Glomerular endothelial cell (primary cell): ENCODE results near the gene PCED1B. TPM values are rescaled to one million over a fixed set of nuclear protein-coding genes. Genes with fewer than 3 reads are reported as not detected.

Experiments
- DNase-seq: peaks from one replicate; pipeline ENCODE4 v3.0.0-alpha.2; 2011; ENCODE audit warnings: low read depth, low spot score; ENCODE audit errors: extremely low read depth
- total RNA-seq: library from RNA; depleted of rRNA; stranded (reverse); fragments of >200 nt; gene quantifications from 2 replicates; pipeline ENCODE4 v1.2.3, GENCODE V29; 2015

PCED1B gene
- total RNA-seq, 1 donor from 2014 or later, result 0.70 TPM

DNA sequence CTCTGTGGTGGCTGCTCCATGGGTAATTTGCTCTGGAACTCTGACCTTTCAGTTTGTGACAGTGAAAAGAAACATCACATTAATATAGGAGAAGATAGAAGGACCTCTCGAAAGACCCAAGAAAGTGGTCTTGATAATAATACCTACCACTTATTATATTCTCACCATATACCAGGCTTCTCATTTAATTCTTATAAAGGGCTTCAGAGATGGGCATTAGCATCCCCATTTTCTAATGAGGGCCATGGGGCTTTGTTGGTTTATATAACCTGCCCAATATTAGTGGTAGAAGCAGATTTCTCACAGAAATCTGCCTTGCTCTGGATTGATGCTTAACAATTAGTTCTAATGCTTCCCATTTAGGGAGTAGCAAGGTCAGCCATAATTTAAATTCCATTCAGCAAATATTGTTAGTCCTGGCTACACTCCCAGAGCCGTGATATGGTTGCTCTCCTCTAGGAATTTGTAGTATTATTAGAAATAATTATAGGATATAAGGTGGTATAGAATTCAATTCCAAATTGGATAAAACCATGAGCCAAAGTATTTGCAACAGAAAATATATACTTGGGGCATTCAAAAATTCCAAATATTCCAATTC lies 7.8 kb downstream of the PCED1B start:
- DNase-seq, result no peak

DNA sequence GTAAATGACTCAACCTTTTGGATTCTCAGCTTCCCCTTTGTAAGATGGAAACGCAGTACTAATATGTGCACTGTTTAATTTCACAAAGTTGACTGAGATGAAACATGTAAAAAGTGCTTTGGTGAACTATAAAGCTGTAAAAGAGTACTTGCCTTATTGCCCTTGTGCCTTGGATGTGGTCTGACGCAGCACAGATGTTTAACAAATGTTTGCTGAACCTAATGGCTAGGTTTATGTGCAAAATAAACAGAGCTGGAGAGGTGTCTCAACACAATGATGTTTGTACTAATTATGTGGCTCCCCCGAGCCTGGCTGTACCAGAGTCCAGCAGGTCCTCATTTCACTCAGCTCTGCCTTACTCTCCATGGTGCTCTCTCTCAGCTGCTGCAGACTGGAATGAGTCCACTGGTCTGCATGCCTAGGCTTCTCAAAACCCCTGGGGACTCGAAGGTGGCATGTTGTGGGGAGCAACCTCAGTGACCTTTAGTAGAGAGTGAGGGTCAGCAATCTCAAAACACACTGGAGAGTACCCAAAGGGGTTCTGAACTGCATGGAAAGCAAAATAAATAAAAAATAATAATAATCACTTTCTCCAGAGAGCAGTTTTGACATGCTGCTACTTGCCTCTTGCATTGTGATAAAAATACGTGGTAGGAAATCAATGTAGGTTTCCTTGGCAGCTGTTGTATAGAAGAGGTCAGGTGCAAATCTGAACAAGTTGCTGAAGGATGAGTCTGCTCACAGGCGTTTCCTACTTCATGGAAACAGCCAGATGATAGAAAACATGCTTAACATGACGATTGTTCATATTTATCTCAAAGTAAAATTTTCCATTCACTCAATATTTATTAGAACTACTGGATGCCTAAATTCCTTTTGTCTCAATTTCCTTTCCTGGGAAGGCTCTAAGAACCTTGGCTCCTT lies 8.9 kb downstream of the PCED1B start:
- DNase-seq, result peak; percentile 69

DNA sequence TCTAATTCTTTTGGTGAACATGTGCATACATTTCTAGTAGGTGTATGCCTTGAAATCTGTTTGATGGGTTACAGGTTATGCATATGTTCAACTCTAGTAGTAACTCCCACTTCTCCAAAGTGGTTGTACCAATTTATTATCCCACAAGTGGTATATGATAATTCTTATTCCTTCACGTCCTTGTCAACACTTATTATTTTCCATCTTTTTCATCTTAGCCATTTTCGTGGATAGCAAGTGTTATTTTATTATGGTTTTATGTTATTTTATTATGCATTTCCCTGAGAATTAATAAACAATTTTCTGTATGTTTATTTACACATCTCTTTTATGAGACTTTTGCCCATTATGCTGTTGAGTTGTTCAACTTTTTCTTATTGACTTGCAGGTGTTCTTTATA lies 11.6 kb downstream of the PCED1B start:
- no peak for DNase-seq

DNA sequence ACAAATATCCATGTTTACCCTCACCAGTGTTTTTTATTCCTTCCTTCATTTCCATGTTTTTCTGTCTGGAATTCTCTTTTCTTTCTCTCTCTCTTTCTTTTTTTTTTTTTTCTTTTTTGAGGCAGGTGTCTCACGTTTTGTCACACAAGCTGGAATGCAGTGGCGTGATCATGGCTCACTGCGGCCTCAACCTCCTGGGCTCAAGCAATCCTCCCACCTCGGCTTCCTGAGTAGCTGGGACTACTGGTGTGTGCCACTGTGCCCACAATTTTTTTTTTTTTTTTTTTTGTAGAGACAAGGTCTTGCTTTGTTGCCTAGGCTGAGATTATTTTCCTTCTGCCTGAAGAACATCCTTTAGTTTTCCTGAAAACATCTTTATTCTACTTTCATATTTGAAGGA lies 15.4 kb downstream of the PCED1B start:
- DNase-seq, result no peak

DNA sequence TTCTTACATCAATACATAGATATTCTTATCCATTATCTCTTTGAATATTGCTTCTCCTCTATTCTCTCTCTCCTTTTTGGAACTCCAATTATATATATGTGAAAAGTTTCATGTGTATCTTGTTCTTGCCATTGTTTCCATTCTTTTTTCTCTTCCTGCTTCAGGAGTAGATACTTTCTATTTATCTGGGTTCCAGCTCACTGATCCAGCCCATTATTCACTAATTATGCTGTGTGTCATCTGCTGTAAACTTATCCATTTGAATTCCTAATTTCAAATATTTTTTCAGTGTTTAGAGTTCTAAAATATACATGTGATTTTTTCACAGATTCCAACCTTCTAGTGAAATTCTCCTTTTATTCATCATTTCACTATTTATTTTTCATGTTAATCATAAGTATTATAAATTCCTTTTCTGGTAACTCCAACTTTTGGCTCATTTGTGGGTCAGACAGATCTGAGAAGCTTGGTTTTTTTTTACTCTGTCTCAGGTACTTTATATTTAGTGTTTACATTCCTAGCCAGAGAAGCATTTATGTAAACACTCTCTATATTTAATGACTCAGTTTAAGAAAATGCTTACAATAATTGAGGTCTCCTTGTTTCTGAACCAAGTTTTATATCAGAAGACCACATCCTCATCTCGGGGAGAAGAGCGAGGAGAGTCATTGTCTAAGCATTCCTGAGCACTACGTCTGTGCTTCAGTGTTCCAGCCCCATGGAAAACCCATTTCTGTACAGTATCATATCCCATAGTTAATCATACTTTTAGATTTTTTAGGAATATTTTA lies 16.2 kb downstream of the PCED1B start:
- DNase-seq, result no peak

DNA sequence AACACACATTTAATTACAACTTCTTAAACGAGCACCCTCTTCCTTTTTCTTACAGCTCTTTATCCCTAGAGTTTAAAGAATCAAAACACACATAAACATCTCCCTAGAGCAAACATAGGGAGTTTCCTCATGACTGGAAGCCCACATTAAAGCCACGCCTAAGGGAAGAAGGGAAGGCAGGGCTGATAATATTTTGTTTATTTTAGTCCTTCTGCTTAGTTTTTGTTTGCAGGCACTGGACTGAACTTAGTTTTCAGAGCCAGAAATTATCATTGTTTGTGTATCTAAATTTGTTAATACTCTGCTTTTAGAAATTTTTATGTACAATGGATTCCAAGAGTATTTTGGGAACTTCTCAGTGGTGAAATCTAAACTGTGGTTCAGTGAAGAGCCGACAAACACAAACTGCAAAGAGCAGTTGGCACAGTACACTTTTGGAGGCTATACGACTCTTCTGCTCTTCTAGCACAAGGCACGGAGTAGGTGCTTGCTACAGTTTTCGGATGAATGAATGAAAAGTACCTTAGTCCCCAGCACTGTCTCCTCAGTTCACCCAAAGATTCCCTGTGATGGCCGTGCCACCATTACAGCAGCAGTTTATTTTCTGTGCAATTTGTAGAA lies 18.0 kb downstream of the PCED1B start:
- DNase-seq, result no peak

DNA sequence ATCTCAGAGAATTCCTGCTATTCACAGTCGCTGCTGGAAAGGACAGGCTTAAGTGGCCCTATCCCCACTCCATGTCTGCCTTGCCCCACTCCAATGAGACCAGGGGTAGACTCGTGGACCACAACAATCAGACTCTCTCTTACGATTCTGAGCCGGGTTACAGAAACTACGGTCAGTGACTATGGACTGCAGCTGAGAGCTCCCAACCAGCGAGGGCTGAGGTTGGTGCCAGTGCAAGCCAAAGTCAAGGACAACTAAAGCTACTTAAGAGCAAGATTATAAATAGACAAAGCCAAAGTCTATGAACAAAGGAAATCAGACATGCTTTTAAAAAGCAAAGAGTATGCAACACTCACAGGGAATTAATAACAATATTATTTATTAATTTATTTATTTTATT lies 18.7 kb downstream of the PCED1B start:
- no peak for DNase-seq

DNA sequence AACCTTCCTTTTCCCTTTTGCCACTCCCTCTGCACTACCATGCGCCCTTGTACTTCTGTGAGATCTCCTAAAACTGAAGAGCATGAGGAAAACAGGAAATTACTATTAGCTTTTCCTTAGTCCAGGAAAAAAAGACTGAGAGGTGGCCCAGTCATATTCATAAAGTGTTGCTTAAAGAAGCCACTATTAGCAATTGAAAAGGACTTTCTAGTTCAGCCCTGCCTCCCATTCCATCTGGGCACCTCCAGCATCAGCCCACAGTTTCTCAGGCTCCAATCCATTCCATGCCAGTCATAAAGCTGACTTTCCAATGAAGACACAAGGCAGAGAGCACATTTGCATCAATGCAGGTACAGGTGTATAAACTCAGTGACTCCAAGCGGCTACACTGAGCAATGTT lies 20.2 kb downstream of the PCED1B start:
- no peak for DNase-seq

DNA sequence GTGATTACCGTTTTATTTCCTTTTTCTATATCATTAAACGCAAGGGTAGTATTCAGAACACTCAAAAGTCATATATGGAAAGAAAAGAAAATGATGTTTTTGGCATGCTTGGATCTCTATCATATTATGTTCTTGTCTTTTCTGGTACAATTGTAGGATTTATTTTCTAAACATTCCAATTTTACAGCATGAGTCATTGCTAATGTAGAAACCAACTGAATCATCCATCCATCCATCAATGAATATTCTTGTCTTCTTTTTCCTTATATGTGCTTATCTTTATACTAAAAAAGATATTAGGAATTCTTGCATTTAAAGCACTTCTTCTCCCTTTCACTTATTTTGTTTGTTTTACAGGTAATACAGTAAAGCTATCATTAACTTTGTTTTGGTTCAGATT lies 20.7 kb downstream of the PCED1B start:
- DNase-seq, result no peak

DNA sequence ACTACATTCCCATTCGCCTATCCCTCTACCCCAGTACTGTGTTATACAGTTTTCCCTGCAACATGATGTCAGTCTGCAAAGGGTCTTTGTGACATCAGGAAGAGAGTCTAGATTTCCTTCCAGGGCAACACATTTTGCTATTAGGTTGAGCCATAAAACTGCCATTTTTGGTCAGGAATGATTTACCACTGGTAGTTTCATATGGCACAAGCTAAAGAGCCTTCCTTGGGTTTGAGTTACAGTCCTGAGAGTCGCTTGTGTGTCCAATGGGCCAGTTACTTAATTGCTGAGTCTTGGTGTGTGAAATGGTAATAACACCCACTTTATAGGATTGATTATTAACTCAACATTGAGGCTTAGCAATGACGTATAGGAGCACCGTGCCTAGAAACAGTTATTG lies 23.0 kb downstream of the PCED1B start:
- DNase-seq, result no peak

DNA sequence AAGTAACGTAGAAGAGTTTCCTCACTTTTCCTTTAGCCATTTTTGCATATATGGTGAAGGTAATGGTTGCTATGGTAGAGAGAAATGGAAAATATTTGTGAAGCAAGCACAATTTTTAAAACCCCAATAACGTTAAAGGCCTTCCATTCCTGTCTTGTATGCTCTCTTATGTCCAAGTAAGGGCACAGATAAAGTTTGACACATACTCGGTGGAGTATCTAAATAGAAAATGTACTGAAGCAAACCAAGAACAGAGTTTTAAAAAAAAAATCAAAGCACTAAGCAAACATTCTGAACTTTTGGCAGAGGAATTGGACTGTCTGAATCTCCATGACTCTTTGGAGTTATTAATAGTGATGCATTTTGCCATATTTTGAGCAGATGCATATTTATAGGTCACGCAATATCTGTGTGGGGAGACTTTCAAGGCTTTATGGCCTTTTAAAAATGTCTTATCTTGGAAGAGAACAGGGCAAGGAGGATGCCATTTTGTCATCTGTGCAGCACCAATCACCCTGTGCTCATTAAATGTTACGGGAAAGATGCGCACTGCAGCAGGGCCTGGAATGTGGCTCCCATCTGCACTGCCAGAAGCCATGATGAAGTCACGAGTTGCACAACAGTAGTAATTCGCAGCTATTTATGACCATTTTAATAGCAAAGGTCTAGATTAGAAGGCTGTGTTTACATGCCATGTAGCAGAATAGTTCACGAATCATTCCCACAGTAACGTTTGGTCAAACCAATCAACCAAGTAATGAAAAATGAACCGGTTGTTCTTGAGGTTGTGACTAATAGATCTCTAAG lies 23.6 kb downstream of the PCED1B start:
- DNase-seq, result no peak

DNA sequence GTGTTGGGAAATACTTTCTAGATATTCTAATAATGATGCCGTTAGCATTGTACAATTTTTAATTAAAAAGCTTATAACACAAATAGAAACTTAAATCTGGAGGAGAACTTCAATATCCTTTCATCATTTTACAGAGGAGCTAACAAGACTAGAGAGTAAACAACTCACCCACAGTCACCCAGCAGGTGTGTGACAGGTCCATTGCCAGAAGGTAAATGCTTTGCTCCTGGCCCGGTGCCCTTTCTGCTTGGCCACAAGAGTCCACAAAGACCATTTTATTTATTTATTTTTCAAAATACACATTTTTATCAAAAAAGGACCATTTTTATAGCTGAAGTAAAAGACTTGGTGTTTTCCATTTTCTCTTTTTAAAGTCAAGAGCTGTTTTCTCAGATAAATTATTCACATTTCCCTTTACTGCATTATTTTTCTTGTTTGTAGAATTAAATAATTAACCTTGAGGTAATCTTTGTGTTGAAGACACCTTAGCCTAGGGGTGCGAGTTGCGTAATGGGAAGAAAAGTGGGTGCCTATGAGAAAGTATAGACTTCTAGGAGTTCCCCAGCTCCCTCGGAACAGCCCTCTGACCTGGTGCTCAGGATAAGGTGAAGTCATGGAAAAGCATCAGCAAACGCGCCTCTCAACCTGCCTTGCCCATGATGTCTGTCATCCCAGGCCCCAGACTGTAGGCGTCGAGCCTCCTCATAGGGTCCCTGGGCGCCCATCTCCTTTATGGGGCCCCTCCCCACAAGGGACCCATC lies 26.7 kb downstream of the PCED1B start:
- no peak for DNase-seq

DNA sequence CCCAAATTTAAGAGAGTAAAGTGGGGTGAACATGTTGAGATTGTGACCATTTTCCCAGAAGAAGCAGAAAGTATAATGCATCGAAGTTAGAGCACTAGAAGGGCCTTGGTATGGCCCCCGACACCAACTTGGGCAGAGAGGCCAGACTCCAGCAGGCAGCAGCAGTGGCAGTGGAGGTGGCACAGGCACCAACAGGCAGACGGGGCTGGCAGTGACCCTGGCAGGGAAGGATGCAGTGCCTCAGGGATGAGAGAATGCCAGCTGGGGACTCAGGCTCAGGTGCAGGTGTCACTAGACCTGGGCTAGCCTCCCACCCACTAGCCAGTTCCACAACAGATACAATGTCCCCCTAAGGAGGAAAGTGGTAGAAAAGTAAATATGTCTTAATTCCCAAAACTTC lies 28.0 kb downstream of the PCED1B start:
- DNase-seq, result no peak

DNA sequence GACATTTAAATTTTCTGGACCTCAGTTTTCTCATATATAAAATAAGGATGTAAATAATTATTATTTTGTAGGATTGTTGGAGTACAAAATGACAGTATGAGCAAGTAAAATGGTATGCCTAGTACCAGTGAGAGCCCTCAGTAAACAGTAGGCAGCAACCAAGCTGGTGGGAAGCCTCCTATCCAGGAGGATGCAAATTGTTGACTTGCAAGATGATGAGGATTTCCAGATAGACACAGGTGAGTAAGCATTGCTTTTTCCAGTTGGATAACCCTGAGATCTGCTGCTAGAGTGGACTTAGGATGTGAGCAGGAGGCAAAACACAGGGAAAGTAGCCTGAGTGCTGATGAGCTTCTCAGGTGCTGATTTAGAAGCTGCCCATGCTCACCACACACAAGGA lies 28.5 kb downstream of the PCED1B start:
- DNase-seq, result no peak

DNA sequence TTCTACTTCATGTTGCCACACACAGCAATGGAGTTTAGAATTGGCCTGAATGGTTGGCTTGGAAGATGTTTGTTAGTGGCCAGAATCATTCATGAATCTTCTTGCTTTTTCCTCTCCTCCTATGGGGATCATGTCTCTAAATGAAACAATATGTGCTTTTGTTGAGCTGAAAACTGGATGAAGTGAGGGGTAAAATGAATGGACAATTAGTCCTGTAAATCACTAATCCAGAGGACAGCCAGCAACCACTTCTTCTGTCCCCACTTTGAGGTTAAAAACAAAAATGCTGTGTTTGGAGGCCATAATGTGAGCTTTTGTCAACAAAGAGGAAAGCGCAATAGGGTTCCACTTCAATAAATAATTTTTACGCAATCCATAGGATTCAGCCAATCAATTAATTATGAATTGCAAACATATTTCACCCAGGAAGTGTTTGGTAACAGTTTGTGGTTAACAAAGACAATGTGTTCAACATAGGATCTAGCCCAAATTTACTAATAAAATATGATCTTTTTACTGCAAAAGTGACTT lies 30.7 kb downstream of the PCED1B start:
- no peak for DNase-seq

DNA sequence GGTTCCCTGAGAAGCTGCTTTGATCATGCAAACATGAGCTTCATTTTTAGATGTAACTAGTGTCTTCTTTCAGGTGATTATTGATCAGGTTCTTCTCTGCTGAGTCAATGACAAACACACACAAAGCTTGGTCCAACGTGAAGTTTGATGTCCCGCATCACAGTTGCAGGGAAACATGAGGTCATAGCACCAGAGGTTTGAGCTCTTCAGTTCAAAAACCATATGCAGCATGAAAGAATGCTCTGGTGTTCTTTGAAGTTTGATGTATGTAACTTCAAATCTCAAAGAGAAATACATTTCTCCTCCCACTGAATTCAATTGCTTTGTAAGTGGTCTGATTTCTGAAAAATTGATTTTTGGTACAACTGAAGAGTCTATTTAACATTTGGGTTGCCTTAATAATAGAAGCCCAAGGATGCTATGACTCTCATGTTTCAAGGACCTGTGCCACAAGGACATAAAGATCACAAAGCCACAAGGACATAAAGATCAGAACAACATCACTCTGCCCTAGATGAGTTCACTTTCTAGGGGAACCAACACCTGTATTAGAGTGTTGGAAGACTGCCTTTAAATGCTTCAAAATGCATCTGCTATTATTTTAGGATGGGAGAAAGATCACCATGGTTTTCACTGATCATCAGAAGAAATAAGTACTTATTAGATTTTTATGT lies 31.4 kb downstream of the PCED1B start:
- DNase-seq, result no peak

DNA sequence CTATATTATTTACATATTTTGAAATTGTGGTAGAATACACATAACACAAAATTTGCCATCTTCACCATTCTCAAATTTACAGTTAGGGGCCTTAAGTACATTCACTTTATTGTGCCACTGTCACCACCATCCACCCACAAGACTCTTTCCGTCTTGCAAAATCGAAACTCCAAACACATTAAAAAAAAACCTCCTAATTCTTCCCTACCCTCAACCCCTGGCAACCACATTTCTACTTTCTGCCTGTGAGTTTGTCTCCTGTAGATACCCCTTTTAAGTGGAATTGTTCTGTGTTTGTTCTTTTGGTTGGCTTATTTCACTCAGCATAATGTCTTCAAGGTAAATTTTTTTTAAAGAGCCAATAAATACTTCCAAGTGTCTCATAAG lies 32.0 kb downstream of the PCED1B start:
- DNase-seq, result no peak

DNA sequence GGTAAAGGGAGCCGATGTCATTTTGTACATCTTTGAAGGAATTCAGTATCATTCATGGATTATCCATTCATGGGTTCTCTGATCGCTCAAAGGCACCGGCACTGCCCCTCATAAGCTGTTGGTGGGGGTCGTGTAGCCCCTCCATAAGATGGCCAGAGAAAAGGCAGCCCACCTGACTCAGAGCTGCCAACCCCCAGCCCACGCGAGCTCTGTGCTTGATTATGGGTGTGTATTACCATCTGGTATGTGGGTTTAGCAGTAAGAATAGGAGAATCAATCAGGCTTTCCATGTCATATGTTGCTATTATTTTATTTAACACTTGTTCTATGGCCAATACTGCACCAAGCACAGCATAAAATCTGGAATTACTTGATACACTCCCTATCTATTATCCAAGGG lies 32.4 kb downstream of the PCED1B start:
- no peak for DNase-seq

DNA sequence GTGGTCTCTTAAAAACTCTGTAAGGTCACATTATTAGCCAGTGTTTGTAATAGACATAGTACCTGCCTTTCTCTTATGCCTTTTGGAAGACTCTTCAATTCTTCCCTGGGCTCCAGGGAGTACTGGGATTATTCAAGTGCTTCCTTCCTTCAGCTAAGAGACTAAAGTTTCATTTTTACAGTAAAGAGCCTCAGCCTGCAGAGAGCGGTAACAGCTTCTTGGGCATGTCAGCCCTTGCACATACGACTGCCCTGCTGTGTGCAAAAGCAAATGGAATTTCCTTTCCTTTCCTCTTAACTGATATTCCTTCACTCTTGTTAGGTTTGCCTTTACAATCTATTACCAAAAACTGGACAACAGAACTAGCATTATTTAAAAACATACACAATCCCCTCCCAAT lies 33.3 kb downstream of the PCED1B start:
- no peak for DNase-seq
